Neural crest cell (in vitro differentiated cells): ENCODE data around the gene PGP. TPM values are rescaled to one million over a fixed set of nuclear protein-coding genes. Genes with fewer than 3 reads are reported as not detected.

Source experiments
- DNase-seq: peaks from one replicate; pipeline ENCODE4 v3.0.0; 2021; ENCODE audit warnings: low read depth, mixed read lengths, low spot score
- H3K27ac Mint-ChIP-seq: one replicate; pipeline ENCODE4 v1.8.0; 2021; ENCODE audit warnings: mild to moderate bottlenecking, mixed read lengths; ENCODE audit not compliant: unreplicated experiment
- H3K27me3 Mint-ChIP-seq: 2 replicates; pipeline ENCODE4 v1.8.0; 2021; ENCODE audit warnings: low read depth, mild to moderate bottlenecking, mixed read lengths
- H3K36me3 Mint-ChIP-seq: 2 replicates; pipeline ENCODE4 v1.8.0; 2021; ENCODE audit warnings: low read depth, mild to moderate bottlenecking, mixed read lengths
- H3K4me1 Mint-ChIP-seq: 2 replicates; pipeline ENCODE4 v1.8.0; 2021; ENCODE audit warnings: mixed read lengths
- H3K4me3 Mint-ChIP-seq: one replicate; pipeline ENCODE4 v1.8.0; 2021; ENCODE audit warnings: mild to moderate bottlenecking, mixed read lengths
- H3K9me3 Mint-ChIP-seq: 2 replicates; pipeline ENCODE4 v1.8.0; 2021; ENCODE audit warnings: mixed read lengths
- total RNA-seq: library from RNA; stranded (reverse); gene quantifications from 2 replicates; pipeline ENCODE4 v1.2.1, GENCODE V29; 2021
- TF ChIP-seq, protein P1 (sequence below): fragments of 200-600 bp; sonication (generic); conservative IDR thresholded peaks from 2 replicates; pipeline ENCODE4 v1.5.0; 2021; ENCODE audit warnings: antibody characterized with exemption, mild to moderate bottlenecking

Gene PGP
- total RNA-seq, 1 donor from 2014 or later = 50.2 TPM

DNA sequence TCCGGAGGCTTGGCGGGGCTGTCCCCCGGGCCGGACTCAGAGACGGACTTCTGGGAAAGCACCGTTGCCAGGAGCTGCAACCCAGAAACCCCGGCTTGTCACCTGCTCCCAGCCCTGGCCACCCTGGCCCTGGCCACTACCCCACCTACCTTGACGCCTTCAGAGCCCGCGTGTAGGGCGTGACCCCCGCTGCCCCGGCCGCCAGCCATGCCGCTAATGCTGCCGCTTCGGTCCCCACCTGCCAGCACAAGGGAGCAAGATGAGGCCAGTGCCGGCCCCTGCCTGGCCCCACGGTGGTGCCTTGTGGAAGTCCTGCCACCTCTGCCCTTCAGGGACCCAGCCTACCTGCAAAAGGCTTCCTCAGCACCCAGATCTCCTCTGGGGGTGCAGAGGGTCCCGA, 29.7 kb downstream of the PGP start:
- H3K27ac Mint-ChIP-seq = no peak overlapping the region
- no peaks in the 10 kb centered on the region for H3K4me1 Mint-ChIP-seq

DNA sequence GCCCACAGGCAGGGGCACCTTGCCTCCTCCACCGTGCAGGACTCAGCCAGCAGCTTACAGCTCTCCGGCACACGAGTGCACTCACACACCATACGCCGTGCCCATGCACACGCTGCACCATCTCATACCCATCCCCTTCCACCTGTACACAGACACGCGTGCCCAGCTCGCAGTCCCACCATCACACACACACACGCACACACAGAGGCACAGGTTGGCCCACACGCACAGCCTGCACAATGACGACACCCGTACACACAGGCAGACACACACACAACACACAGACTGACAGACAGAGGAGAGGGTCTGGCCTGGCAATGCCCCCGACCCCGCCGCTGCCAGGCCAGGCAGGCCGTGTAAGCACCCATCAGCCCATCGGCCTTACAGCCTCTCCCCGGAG, 30.3 kb downstream of the PGP start:
- no peak for DNase-seq
- Mint-ChIP-seq H3K27me3 (no peaks in the 10 kb centered on the region), H3K4me3 (peak overlapping the region; percentile 8), H3K27ac (no peak overlapping the region), H3K9me3 (no peaks in the 10 kb centered on the region), H3K36me3 (peaks cover 3% of the 10 kb centered on the region), H3K4me1 (no peaks in the 10 kb centered on the region)
- TF ChIP-seq, protein P1, sequence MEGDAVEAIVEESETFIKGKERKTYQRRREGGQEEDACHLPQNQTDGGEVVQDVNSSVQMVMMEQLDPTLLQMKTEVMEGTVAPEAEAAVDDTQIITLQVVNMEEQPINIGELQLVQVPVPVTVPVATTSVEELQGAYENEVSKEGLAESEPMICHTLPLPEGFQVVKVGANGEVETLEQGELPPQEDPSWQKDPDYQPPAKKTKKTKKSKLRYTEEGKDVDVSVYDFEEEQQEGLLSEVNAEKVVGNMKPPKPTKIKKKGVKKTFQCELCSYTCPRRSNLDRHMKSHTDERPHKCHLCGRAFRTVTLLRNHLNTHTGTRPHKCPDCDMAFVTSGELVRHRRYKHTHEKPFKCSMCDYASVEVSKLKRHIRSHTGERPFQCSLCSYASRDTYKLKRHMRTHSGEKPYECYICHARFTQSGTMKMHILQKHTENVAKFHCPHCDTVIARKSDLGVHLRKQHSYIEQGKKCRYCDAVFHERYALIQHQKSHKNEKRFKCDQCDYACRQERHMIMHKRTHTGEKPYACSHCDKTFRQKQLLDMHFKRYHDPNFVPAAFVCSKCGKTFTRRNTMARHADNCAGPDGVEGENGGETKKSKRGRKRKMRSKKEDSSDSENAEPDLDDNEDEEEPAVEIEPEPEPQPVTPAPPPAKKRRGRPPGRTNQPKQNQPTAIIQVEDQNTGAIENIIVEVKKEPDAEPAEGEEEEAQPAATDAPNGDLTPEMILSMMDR = no peak

More for the DNA sequence above, 29.7 kb downstream of the PGP start:
- H3K4me3 Mint-ChIP-seq = no peak overlapping the region
- no peaks in the 10 kb centered on the region for H3K9me3 Mint-ChIP-seq
- DNase-seq = no peak
- H3K27me3 Mint-ChIP-seq = no peaks in the 10 kb centered on the region
- TF ChIP-seq, protein P1 = no peak
- H3K36me3 Mint-ChIP-seq = peaks cover 3% of the 10 kb centered on the region

DNA sequence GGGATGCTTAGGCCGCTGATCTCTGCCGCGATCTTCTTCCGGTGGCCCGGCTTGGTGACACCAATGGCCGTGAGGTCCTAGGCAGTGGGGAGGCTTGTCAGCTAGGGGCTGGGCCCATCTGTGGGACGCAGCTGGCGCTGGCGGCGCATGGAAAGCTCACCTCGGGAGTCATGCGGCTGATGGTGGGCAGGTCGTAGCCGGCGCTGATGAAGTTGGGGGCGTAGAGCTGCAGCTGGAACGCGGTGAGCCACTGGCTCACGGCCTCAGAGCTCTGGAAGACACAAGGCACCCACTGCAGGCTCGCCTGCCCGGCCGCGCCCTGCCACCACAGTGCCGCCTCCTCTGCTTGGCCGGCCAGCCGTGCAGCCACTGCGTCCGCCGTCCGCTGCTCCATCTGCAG, 31.0 kb downstream of the PGP start:
- no peak overlapping the region for H3K27ac Mint-ChIP-seq
- H3K4me3 Mint-ChIP-seq = no peak overlapping the region
- H3K36me3 Mint-ChIP-seq = peaks cover 3% of the 10 kb centered on the region
- TF ChIP-seq, protein P1 = no peak
- no peak for DNase-seq
- H3K27me3 Mint-ChIP-seq = no peaks in the 10 kb centered on the region
- H3K4me1 Mint-ChIP-seq = no peaks in the 10 kb centered on the region
- no peaks in the 10 kb centered on the region for H3K9me3 Mint-ChIP-seq

DNA sequence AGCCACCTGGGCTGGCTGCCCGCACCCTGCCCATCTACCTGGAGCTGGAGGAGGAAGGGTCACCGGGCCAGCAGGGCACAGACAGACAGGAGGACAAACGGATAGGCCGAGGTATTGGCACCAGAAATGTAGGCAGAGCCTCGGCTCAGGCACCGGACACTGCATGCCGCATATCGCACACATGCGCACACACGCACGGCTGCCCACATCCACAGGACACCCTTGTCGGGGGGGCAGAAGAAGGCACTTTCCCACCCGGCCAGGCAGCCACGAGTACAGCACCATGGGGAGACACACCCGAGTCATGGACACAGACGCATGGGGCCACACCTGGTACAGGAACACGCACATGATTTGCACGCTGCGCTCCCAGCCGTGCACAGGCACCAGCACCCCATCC, 32.7 kb downstream of the PGP start:
- no peak for DNase-seq
- Mint-ChIP-seq H3K4me3 (no peak overlapping the region), H3K27ac (no peak overlapping the region), H3K9me3 (no peaks in the 10 kb centered on the region), H3K36me3 (peaks cover 3% of the 10 kb centered on the region), H3K27me3 (no peaks in the 10 kb centered on the region), H3K4me1 (no peaks in the 10 kb centered on the region)
- TF ChIP-seq, protein P1 = no peak

DNA sequence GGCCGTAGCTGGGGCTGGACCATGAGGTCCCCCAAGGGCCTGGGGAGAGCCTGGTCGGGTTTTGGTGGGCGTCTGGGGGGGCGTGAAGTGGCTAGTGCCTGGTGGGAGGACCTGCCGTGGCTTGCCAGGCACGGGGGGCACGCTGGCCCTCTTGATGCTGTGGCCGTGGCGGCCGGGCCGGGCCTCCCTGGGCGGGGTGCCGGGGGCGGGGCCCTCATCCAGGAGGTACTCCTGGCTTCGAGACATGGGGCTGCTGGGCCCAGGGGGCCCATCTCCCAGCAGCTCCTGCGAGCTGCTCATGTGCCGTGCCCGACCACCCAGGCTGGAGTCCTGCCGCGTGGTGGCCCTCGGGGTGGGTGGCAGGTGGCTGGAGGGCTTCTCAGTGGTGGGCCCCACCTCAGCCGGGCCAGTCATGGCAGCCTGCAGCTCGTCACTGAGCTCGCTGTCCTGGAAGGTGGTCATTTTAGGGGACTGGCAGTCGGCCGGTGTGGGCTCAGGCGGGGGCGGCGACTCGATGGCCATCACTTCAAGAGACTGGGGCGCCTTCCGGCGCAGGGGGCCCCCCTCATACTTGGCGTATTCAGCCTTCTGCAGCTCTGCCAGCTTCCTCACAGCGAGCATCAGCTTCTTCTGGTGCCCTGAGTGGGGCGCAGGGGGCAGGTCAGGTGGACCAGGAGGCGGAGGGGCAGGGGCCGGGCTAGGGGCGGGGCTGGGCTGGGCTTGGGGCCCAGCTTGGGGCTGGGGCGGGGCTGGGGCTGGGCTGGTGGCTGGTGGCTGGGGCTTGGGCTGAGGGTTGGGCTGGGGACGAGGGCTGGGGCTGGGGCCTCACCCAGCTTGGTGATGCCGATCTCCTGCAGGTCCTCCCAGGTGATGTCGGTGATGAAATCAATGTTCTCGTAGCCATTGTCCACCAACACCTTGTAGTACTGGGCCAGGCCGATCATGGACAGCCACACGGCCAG, 33.4 kb downstream of the PGP start:
- no peak for DNase-seq
- Mint-ChIP-seq H3K36me3 (peaks cover 3% of the 10 kb centered on the region), H3K27me3 (no peaks in the 10 kb centered on the region), H3K4me1 (no peaks in the 10 kb centered on the region), H3K4me3 (no peak overlapping the region), H3K9me3 (no peaks in the 10 kb centered on the region), H3K27ac (no peak overlapping the region)
- TF ChIP-seq, protein P1 = no peak
